IMR-90 (cell line): Measurements from ENCODE around the gene CLEC3B. TPM values are rescaled to one million over a fixed set of nuclear protein-coding genes. Genes with fewer than 3 reads are reported as not detected.

Experiments used
- ATAC-seq: fragments of 200-7000 bp; cut with Tn5 transposase; 2 replicates; pipeline ENCODE4 v1.9.1; 2020; ENCODE audit warnings: low read depth, mild to moderate bottlenecking, moderate library complexity
- BruUV-seq: library from RNA; stranded (reverse); fragments of 400-500 nt; replicated peaks from 2 replicates; lab custom pipeline; 2021; lab: Mats Ljungman, UMichigan
- CTCF ChIA-PET: fragments of 300-600 bp; formaldehyde crosslinking; extraction: SDS; loops from one replicate; lab custom pipeline; 2021; ENCODE audit warnings: antibody characterized with exemption; lab: Yijun Ruan, JAX
- POLR2A ChIA-PET: fragments of 300-600 bp; sonication (Branson Sonifier 250); formaldehyde crosslinking; loops from one replicate; lab custom pipeline; 2022; ENCODE audit warnings: antibody characterized with exemption; ENCODE audit not compliant: unreplicated experiment; lab: Charles Lee
- DNase-seq: peaks from one replicate; pipeline ENCODE4 v3.0.0; 2013
- H2AFZ ChIP-seq: replicated peaks from 2 replicates; pipeline ENCODE3; 2013; ENCODE audit warnings: low read length, mild to moderate bottlenecking; ENCODE audit not compliant: poor library complexity
- H2AK5ac ChIP-seq: 2 replicates; pipeline ENCODE4 v1.6.1; 2013; ENCODE audit warnings: low read depth, low read length, inconsistent platforms
- H2AK9ac ChIP-seq: replicated peaks from 2 replicates; pipeline ENCODE3; 2013; ENCODE audit warnings: mild to moderate bottlenecking, low read depth, low read length, moderate library complexity; ENCODE audit not compliant: poor library complexity
- H2BK120ac ChIP-seq: 2 replicates; pipeline ENCODE4 v1.6.1; 2013; ENCODE audit warnings: low read depth, low read length, inconsistent platforms
- H2BK15ac ChIP-seq: 3 replicates; pipeline ENCODE4 v1.6.1; 2013; ENCODE audit warnings: low read depth, low read length, inconsistent platforms
- H2BK20ac ChIP-seq: 2 replicates; pipeline ENCODE4 v1.6.1; 2013; ENCODE audit warnings: low read depth, mild to moderate bottlenecking, inconsistent platforms, low read length, moderate library complexity
- H2BK5ac ChIP-seq: 2 replicates; pipeline ENCODE4 v1.6.1; 2013; ENCODE audit warnings: mild to moderate bottlenecking, low read depth, low read length, inconsistent platforms; ENCODE audit not compliant: poor library complexity, severe bottlenecking
- H3K14ac ChIP-seq: replicated peaks from 2 replicates; pipeline ENCODE4 v1.6.1; 2013; ENCODE audit warnings: low read depth, low read length, inconsistent platforms
- H3K18ac ChIP-seq: 2 replicates; pipeline ENCODE4 v1.6.1; 2013; ENCODE audit warnings: low read depth, low read length, control low read depth
- H3K23ac ChIP-seq: 2 replicates; pipeline ENCODE4 v1.6.1; 2013; ENCODE audit warnings: low read depth, low read length, inconsistent platforms
- H3K27ac ChIP-seq: 2 replicates; pipeline ENCODE4 v1.5.1; 2013; ENCODE audit warnings: mild to moderate bottlenecking, control low read depth, low read length; ENCODE audit not compliant: insufficient read depth
- H3K27me3 ChIP-seq: 2 replicates; pipeline ENCODE4 v1.6.1; 2013; ENCODE audit warnings: low read length; ENCODE audit not compliant: control insufficient read depth, insufficient read depth
- H3K36me3 ChIP-seq: 2 replicates; pipeline ENCODE4 v1.6.1; 2013; ENCODE audit warnings: low read length, mixed read lengths; ENCODE audit not compliant: control insufficient read depth, insufficient read depth
- H3K4ac ChIP-seq: 2 replicates; pipeline ENCODE4 v1.6.1; 2013; ENCODE audit warnings: low read depth, low read length, inconsistent platforms
- H3K4me1 ChIP-seq: 2 replicates; pipeline ENCODE4 v1.6.1; 2013; ENCODE audit warnings: low read length, mixed read lengths; ENCODE audit not compliant: control insufficient read depth, insufficient read depth
- H3K4me2 ChIP-seq: 2 replicates; pipeline ENCODE4 v1.6.1; 2013; ENCODE audit warnings: low read depth, mild to moderate bottlenecking, control low read depth, low read length, moderate library complexity
- H3K4me3 ChIP-seq: 2 replicates; pipeline ENCODE4 v1.5.1; 2013; ENCODE audit warnings: low read depth, mild to moderate bottlenecking, control low read depth, low read length, moderate library complexity; ENCODE audit not compliant: insufficient read depth
- H3K56ac ChIP-seq: 2 replicates; pipeline ENCODE4 v1.6.1; 2013; ENCODE audit warnings: low read length, inconsistent platforms; ENCODE audit not compliant: insufficient read depth; ENCODE audit errors: extremely low read depth
- H3K79me1 ChIP-seq, 2 experiments: 2 replicates each; pipeline ENCODE4 v1.6.1; 2013; ENCODE audit warnings: low read length in 2 of 2, inconsistent platforms in 1 of 2, low read depth in 1 of 2
- H3K9ac ChIP-seq: 2 replicates; pipeline ENCODE4 v1.6.1; 2013; ENCODE audit warnings: low read depth, low read length, control low read depth
- H3K9me1 ChIP-seq: 2 replicates; pipeline ENCODE4 v1.6.1; 2013; ENCODE audit warnings: low read length, inconsistent platforms; ENCODE audit not compliant: insufficient read depth
- H3K9me3 ChIP-seq: 2 replicates; pipeline ENCODE4 v1.6.1; 2013; ENCODE audit warnings: low read length; ENCODE audit not compliant: control insufficient read depth, insufficient read depth
- H4K20me1 ChIP-seq: 2 replicates; pipeline ENCODE4 v1.6.1; 2013; ENCODE audit warnings: low read length, inconsistent platforms; ENCODE audit not compliant: insufficient read depth
- H4K5ac ChIP-seq: 2 replicates; pipeline ENCODE4 v1.6.1; 2013; ENCODE audit warnings: mild to moderate bottlenecking, low read depth, low read length, control low read depth
- H4K8ac ChIP-seq, 2 experiments: 2 replicates each; pipeline ENCODE4 v1.6.1; 2013; ENCODE audit warnings: low read depth in 2 of 2, low read length in 2 of 2, control low read depth in 1 of 2, inconsistent platforms in 1 of 2
- H4K91ac ChIP-seq: 2 replicates; pipeline ENCODE4 v1.6.1; 2013; ENCODE audit warnings: low read depth, low read length, inconsistent platforms; ENCODE audit not compliant: insufficient read depth
- BHLHE40 ChIP-seq: fragments of 150-350 bp; IDR thresholded peaks from 2 replicates; pipeline ENCODE4 v1.6.1; 2016; ENCODE audit warnings: mild to moderate bottlenecking, low read depth, low read length
- CEBPB ChIP-seq: IDR thresholded peaks from 2 replicates; pipeline ENCODE4 v1.6.1; 2012; ENCODE audit warnings: low read depth, low read length, improper control_type of control experiment
- CHD1 ChIP-seq: IDR thresholded peaks from 2 replicates; pipeline ENCODE4 v1.6.1; 2012; ENCODE audit warnings: low read depth, low read length, improper control_type of control experiment
- FOS ChIP-seq: fragments of 150-350 bp; IDR thresholded peaks from 2 replicates; pipeline ENCODE4 v1.6.1; 2016; ENCODE audit warnings: low read depth, low read length
- MAFK ChIP-seq: IDR thresholded peaks from 2 replicates; pipeline ENCODE4 v1.6.1; 2012; ENCODE audit warnings: low read depth, low read length, improper control_type of control experiment
- MAZ ChIP-seq: IDR thresholded peaks from 2 replicates; pipeline ENCODE4 v1.6.1; 2012; ENCODE audit warnings: low read depth, mild to moderate bottlenecking, low read length, improper control_type of control experiment, moderate library complexity, borderline replicate concordance
- MXI1 ChIP-seq: IDR thresholded peaks from 2 replicates; pipeline ENCODE4 v1.6.1; 2012; ENCODE audit warnings: low read depth, mild to moderate bottlenecking, low read length, moderate library complexity, borderline replicate concordance
- NFE2L2 ChIP-seq: fragments of 150-350 bp; IDR thresholded peaks from 2 replicates; pipeline ENCODE4 v1.6.1; 2016; ENCODE audit warnings: low read depth, mild to moderate bottlenecking, low read length
- POLR2A ChIP-seq: IDR thresholded peaks from 2 replicates; pipeline ENCODE4 v1.6.1; 2012; ENCODE audit warnings: mild to moderate bottlenecking, low read depth, low read length
- RAD21 ChIP-seq: IDR thresholded peaks from 2 replicates; pipeline ENCODE4 v1.6.1; 2012; ENCODE audit warnings: low read length, improper control_type of control experiment
- RCOR1 ChIP-seq: IDR thresholded peaks from 2 replicates; pipeline ENCODE4 v1.6.1; 2012; ENCODE audit warnings: mild to moderate bottlenecking, low read length, improper control_type of control experiment; ENCODE audit not compliant: insufficient replicate concordance
- RFX5 ChIP-seq: IDR thresholded peaks from 2 replicates; pipeline ENCODE4 v1.8.0; 2012; ENCODE audit warnings: low read depth, mild to moderate bottlenecking, low read length, moderate library complexity
- SMC3 ChIP-seq: fragments of 150-350 bp; IDR thresholded peaks from 2 replicates; pipeline ENCODE4 v1.6.1; 2016; ENCODE audit warnings: low read depth, mild to moderate bottlenecking, antibody characterized with exemption, low read length, moderate library complexity
- WGBS, 2 experiments: methylation state at CpG; one replicate each; pipeline versions ENCODE4 v1.1.5 to v1.1.7; 2013; ENCODE audit warnings: missing lambda C conversion rate in 2 of 2; ENCODE audit not compliant: insufficient read length in 1 of 2; ENCODE audit errors: extremely low coverage in 2 of 2; 5-methylcytosine and 5-hydroxymethylcytosine counted together
- dilution Hi-C: fragments of 300-500 bp; cut with HindIII; formaldehyde crosslinking; loops from one replicate; pipeline ENCODE4 v1.14.3; 2018; ENCODE audit warnings: low sequenced_read_pairs; ENCODE audit not compliant: unreplicated experiment
- in situ Hi-C: fragments of 300-500 bp; cut with MboI; formaldehyde crosslinking; loops from 3 replicates; pipeline ENCODE4 v1.14.3; 2019; ENCODE audit warnings: low sequenced_read_pairs, inconsistent platforms, mixed read lengths
- intact Hi-C: fragments of 100-400 bp; cut with micrococcal nuclease; formaldehyde crosslinking; loops from 2 replicates; pipeline ENCODE4 v1.10.0; 2022
- polyA plus RNA-seq, 3 experiments: library from polyadenylated mRNA; depleted of rRNA; stranded (reverse); fragments of >200 nt; gene quantifications; 2 replicates each; pipeline ENCODE4 v1.2.3, GENCODE V29; 2012; ENCODE audit warnings: low replicate concordance in 1 of 3
- total RNA-seq: library from RNA; depleted of rRNA; stranded (reverse); fragments of >200 nt; gene quantifications from 2 replicates; pipeline ENCODE4 v1.2.3, GENCODE V29; 2012
- TF ChIP-seq, protein P1 (sequence below): fragments of 150-350 bp; IDR thresholded peaks from 2 replicates; pipeline ENCODE4 v1.6.1; 2017; ENCODE audit warnings: mild to moderate bottlenecking, antibody characterized with exemption, low read length, low read depth
- TF ChIP-seq, protein P2 (sequence below): fragments of 150-350 bp; IDR thresholded peaks from 2 replicates; pipeline ENCODE4 v1.6.1; 2016; ENCODE audit warnings: low read depth, mild to moderate bottlenecking, low read length, moderate library complexity, borderline replicate concordance
- TF ChIP-seq, protein P3 (sequence below): conservative IDR thresholded peaks from 2 replicates; pipeline ENCODE4 v1.5.1; 2012; ENCODE audit warnings: mild to moderate bottlenecking, low read depth, low read length, improper control_type of control experiment

CLEC3B gene
- total and polyA plus RNA-seq, 2 of the 4 experiments (the other 2 are of a cell fraction), result 3.6 to 13.2 TPM

DNA sequence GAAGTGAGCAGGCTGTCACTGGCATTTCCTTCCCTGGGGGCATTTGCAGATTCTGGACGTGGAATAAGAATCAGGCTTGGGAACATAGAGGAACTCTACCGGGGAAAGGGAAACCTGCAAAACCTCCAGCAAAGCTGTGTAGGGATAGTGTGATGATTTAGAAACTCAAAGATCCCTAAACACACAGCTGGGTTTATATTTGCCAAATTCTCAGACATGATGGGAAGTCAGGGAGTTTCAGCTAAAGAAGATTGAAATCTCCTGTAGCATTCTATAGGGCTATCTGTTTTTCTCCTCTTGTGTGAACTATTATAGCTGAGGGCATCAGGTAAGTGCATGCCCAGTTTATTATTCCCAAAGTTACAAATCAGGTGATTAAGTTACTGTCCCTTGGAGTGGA lies 9.2 kb upstream of the CLEC3B start:
- H4K5ac ChIP-seq, result no peak overlapping the region
- H4K20me1 ChIP-seq, result peaks cover 5% of the 10 kb centered on the region
- H2BK5ac ChIP-seq, result no peak overlapping the region
- peaks cover 0 to 11% of the 10 kb centered on the region in 2 experiments; a peak in 1 of 4 replicates for H3K79me1 ChIP-seq
- peaks cover 11% of the 10 kb centered on the region for H3K9me1 ChIP-seq
- no peak for ATAC-seq
- no peaks in the 10 kb centered on the region for H3K27me3 ChIP-seq
- no peak overlapping the region for H3K9ac ChIP-seq
- ChIA-PET CTCF (interaction anchor here (0.6 kb wide), 1 partner anchor 1082 kb away, joined by 3 read pairs; no protein-coding TSS in a partner anchor), POLR2A (no interaction called here)
- peaks cover 6% of the 10 kb centered on the region for H3K4me1 ChIP-seq
- TF ChIP-seq MAFK (no peak), FOS (no peak), CHD1 (no peak), CEBPB (no peak), MXI1 (no peak), NFE2L2 (no peak), POLR2A (no peak), RFX5 (no peak), RCOR1 (no peak), SMC3 (no peak), BHLHE40 (no peak), MAZ (no peak), RAD21 (no peak)
- TF ChIP-seq, protein P1, sequence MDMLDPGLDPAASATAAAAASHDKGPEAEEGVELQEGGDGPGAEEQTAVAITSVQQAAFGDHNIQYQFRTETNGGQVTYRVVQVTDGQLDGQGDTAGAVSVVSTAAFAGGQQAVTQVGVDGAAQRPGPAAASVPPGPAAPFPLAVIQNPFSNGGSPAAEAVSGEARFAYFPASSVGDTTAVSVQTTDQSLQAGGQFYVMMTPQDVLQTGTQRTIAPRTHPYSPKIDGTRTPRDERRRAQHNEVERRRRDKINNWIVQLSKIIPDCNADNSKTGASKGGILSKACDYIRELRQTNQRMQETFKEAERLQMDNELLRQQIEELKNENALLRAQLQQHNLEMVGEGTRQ, result no peak
- TF ChIP-seq, protein P2, sequence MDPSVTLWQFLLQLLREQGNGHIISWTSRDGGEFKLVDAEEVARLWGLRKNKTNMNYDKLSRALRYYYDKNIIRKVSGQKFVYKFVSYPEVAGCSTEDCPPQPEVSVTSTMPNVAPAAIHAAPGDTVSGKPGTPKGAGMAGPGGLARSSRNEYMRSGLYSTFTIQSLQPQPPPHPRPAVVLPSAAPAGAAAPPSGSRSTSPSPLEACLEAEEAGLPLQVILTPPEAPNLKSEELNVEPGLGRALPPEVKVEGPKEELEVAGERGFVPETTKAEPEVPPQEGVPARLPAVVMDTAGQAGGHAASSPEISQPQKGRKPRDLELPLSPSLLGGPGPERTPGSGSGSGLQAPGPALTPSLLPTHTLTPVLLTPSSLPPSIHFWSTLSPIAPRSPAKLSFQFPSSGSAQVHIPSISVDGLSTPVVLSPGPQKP, result no peak
- TF ChIP-seq, protein P3, sequence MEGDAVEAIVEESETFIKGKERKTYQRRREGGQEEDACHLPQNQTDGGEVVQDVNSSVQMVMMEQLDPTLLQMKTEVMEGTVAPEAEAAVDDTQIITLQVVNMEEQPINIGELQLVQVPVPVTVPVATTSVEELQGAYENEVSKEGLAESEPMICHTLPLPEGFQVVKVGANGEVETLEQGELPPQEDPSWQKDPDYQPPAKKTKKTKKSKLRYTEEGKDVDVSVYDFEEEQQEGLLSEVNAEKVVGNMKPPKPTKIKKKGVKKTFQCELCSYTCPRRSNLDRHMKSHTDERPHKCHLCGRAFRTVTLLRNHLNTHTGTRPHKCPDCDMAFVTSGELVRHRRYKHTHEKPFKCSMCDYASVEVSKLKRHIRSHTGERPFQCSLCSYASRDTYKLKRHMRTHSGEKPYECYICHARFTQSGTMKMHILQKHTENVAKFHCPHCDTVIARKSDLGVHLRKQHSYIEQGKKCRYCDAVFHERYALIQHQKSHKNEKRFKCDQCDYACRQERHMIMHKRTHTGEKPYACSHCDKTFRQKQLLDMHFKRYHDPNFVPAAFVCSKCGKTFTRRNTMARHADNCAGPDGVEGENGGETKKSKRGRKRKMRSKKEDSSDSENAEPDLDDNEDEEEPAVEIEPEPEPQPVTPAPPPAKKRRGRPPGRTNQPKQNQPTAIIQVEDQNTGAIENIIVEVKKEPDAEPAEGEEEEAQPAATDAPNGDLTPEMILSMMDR, result no peak
- WGBS, 2 experiments, result no CpG with 5 or more reads among the region's 2 CpGs
- no peak overlapping the region for H4K91ac ChIP-seq
- H3K36me3 ChIP-seq, result no peaks in the 10 kb centered on the region
- H2AK9ac ChIP-seq, result no peak overlapping the region
- no peak overlapping the region for H3K14ac ChIP-seq
- intact Hi-C loops, result no loop called here
- H3K9me3 ChIP-seq, result no peaks in the 10 kb centered on the region
- H3K56ac ChIP-seq, result no peak overlapping the region
- in situ Hi-C loops, result no loop called here
- no peak overlapping the region for H3K23ac ChIP-seq
- no peak overlapping the region for H3K4ac ChIP-seq
- H3K4me3 ChIP-seq, result no peak overlapping the region
- H3K18ac ChIP-seq, result no peak overlapping the region
- no peak overlapping the region for H2AK5ac ChIP-seq
- no peak overlapping the region for H2AFZ ChIP-seq
- dilution Hi-C loops, result no loop called here
- H4K8ac ChIP-seq, result no peak overlapping the region
- no peak overlapping the region for H2BK20ac ChIP-seq
- no peak overlapping the region for H3K4me2 ChIP-seq
- DNase-seq, result no peak
- no peak overlapping the region for H2BK15ac ChIP-seq
- H2BK120ac ChIP-seq, result no peak overlapping the region
- no peak overlapping the region for H3K27ac ChIP-seq
- no TSS peak for BruUV-seq
